SK-N-SH (cell line): ENCODE measurements around the gene INSC. TPM values are rescaled to one million over a fixed set of nuclear protein-coding genes. Genes with fewer than 3 reads are reported as not detected.

Experiments
- CTCF ChIA-PET: fragments of 300-600, 350-600 bp; formaldehyde crosslinking; extraction: SDS; loops from one replicate; lab custom pipeline; 2021; lab: Yijun Ruan, JAX
- POLR2A ChIA-PET: fragments of 350-600 bp; sonication (Branson Sonifier 250); formaldehyde crosslinking; extraction: SDS; loops from one replicate; lab custom pipeline; 2020; ENCODE audit warnings: antibody characterized with exemption, inconsistent platforms; lab: Yijun Ruan, JAX
- DNase-seq: peaks from one replicate; pipeline ENCODE4 v3.0.0; 2012
- H2AFZ ChIP-seq: fragments of 200-600 bp; sonication (generic); 2 replicates; pipeline ENCODE4 v1.8.1; 2016; ENCODE audit warnings: antibody characterized with exemption, mild to moderate bottlenecking, low read depth
- H3F3A ChIP-seq: fragments of 200-600 bp; sonication (generic); replicated peaks from 2 replicates; pipeline ENCODE3; 2016; ENCODE audit warnings: antibody characterized with exemption, mild to moderate bottlenecking; ENCODE audit not compliant: insufficient read depth
- H3K27ac ChIP-seq, 2 experiments: fragments of 200-500 bp in 1 of 2; fragments of 200-600 bp in 1 of 2; sonication (Bioruptor generic) in 1 of 2; sonication (generic), shearing (Covaris generic) in 1 of 2; 2 replicates each; pipeline versions ENCODE4 v1.5.1 to v1.6.1; 2014 to 2016; ENCODE audit warnings: low read depth in 2 of 2, inconsistent platforms in 1 of 2, low read length in 1 of 2, mild to moderate bottlenecking in 1 of 2, mixed read lengths in 1 of 2
- H3K27me3 ChIP-seq: fragments of 200-600 bp; sonication (generic), shearing (Covaris generic); 2 replicates; pipeline ENCODE4 v1.6.1; 2016; ENCODE audit warnings: mixed run types; ENCODE audit not compliant: insufficient read depth
- H3K36me3 ChIP-seq, 2 experiments: fragments of 200-500 bp in 1 of 2; fragments of 200-600 bp in 1 of 2; sonication (Bioruptor generic) in 1 of 2; sonication (generic) in 1 of 2; replicated peaks in 1 of 2; 2 replicates each; pipeline versions ENCODE3 to v1.5.1; 2014 to 2016; ENCODE audit warnings: low read length in 1 of 2, mild to moderate bottlenecking in 1 of 2; ENCODE audit not compliant: insufficient read depth in 2 of 2, control insufficient read depth in 1 of 2
- H3K4me1 ChIP-seq, 2 experiments: fragments of 200-500 bp in 1 of 2; fragments of 200-600 bp in 1 of 2; sonication (Bioruptor generic) in 1 of 2; sonication (generic), shearing (Covaris generic) in 1 of 2; 2 replicates each; pipeline versions ENCODE4 v1.5.1 to v1.6.1; 2014 to 2016; ENCODE audit warnings: low read depth in 1 of 2, low read length in 1 of 2, mixed run types in 1 of 2; ENCODE audit not compliant: insufficient read depth in 2 of 2, control insufficient read depth in 1 of 2
- H3K4me2 ChIP-seq: fragments of 200-600 bp; sonication (generic), shearing (Covaris generic); 2 replicates; pipeline ENCODE4 v1.6.1; 2017; ENCODE audit warnings: mixed run types
- H3K4me3 ChIP-seq, 2 experiments: fragments of 200-500 bp in 1 of 2; fragments of 200-600 bp in 1 of 2; sonication (Bioruptor generic) in 1 of 2; sonication (generic), shearing (Covaris generic) in 1 of 2; 2 replicates each; pipeline versions ENCODE4 v1.5.1 to v1.8.1; 2014 to 2016; ENCODE audit warnings: low read depth in 2 of 2, inconsistent platforms in 1 of 2, low read length in 1 of 2, mild to moderate bottlenecking in 1 of 2, mixed read lengths in 1 of 2, moderate library complexity in 1 of 2
- H3K79me2 ChIP-seq: fragments of 200-600 bp; sonication (generic); 2 replicates; pipeline ENCODE4 v1.8.1; 2017; ENCODE audit warnings: mild to moderate bottlenecking; ENCODE audit not compliant: insufficient read depth
- H3K9ac ChIP-seq: fragments of 200-600 bp; sonication (generic); 2 replicates; pipeline ENCODE4 v1.6.1; 2017; ENCODE audit warnings: mixed run types
- H3K9me2 ChIP-seq: fragments of 200-600 bp; sonication (generic); 2 replicates; pipeline ENCODE4 v1.6.1; 2017; ENCODE audit warnings: mixed run types
- H3K9me3 ChIP-seq: fragments of 200-600 bp; sonication (generic); 2 replicates; pipeline ENCODE4 v1.6.1; 2017; ENCODE audit warnings: mixed run types, mild to moderate bottlenecking, moderate library complexity
- H4K20me1 ChIP-seq: fragments of 200-600 bp; sonication (generic); 2 replicates; pipeline ENCODE4 v1.6.1; 2017; ENCODE audit warnings: mild to moderate bottlenecking, mixed run types; ENCODE audit not compliant: insufficient read depth
- CTCF ChIP-seq: fragments of 200-600 bp; sonication (generic); IDR thresholded peaks from 2 replicates; pipeline ENCODE4 v1.6.1; 2017; ENCODE audit warnings: antibody characterized with exemption, mild to moderate bottlenecking, moderate library complexity
- EZH2phosphoT487 ChIP-seq: fragments of 200-600 bp; sonication (generic); IDR thresholded peaks from 2 replicates; pipeline ENCODE4 v1.6.1; 2017; ENCODE audit warnings: low read depth, mixed run types, mild to moderate bottlenecking, antibody characterized with exemption, moderate library complexity, borderline replicate concordance
- FOXM1 ChIP-seq: IDR thresholded peaks from 2 replicates; pipeline ENCODE4 v1.4.0; 2012; ENCODE audit warnings: low read depth, mild to moderate bottlenecking
- IRF3 ChIP-seq: fragments of 150-350 bp; IDR thresholded peaks from 2 replicates; pipeline ENCODE4 v1.6.1; 2016; ENCODE audit warnings: mild to moderate bottlenecking, low read depth, low read length
- JUND ChIP-seq: IDR thresholded peaks from 2 replicates; pipeline ENCODE4 v1.4.0; 2012
- MXI1 ChIP-seq: IDR thresholded peaks from 2 replicates; pipeline ENCODE4 v1.6.1; 2012; ENCODE audit warnings: mild to moderate bottlenecking, low read depth, low read length, improper control_type of control experiment
- NFIC ChIP-seq: IDR thresholded peaks from 2 replicates; pipeline ENCODE4 v1.4.0; 2012; ENCODE audit warnings: borderline replicate concordance
- NRF1 ChIP-seq: IDR thresholded peaks from 2 replicates; pipeline ENCODE4 v1.6.1; 2012; ENCODE audit warnings: low read depth, mild to moderate bottlenecking, low read length
- PBX3 ChIP-seq: IDR thresholded peaks from 2 replicates; pipeline ENCODE4; 2012
- RXRA ChIP-seq: IDR thresholded peaks from 2 replicates; pipeline ENCODE4 v1.4.0; 2012; ENCODE audit warnings: low read depth, mild to moderate bottlenecking, borderline replicate concordance
- SMC3 ChIP-seq: IDR thresholded peaks from 2 replicates; pipeline ENCODE4 v1.6.1; 2012; ENCODE audit warnings: low read depth, low read length, improper control_type of control experiment
- TCF12 ChIP-seq: IDR thresholded peaks from 2 replicates; pipeline ENCODE4 v1.4.0; 2012
- WGBS: methylation state at CpG from one replicate; pipeline ENCODE4 v1.1.6; 2017; ENCODE audit warnings: low lambda C conversion rate; 5-methylcytosine and 5-hydroxymethylcytosine counted together
- polyA plus RNA-seq, 3 experiments: library from polyadenylated mRNA; depleted of rRNA; stranded (reverse); fragments of >200 nt; gene quantifications; 2 replicates each; pipeline ENCODE4 v1.2.3, GENCODE V29; 2012
- TF ChIP-seq, protein P1 (sequence below): IDR thresholded peaks from 2 replicates; pipeline ENCODE4 v1.4.0; 2012; ENCODE audit warnings: low read depth, borderline replicate concordance

The INSC gene
- polyA plus RNA-seq, 1 of the 3 experiments (the other 2 are of a cell fraction): not detected

DNA sequence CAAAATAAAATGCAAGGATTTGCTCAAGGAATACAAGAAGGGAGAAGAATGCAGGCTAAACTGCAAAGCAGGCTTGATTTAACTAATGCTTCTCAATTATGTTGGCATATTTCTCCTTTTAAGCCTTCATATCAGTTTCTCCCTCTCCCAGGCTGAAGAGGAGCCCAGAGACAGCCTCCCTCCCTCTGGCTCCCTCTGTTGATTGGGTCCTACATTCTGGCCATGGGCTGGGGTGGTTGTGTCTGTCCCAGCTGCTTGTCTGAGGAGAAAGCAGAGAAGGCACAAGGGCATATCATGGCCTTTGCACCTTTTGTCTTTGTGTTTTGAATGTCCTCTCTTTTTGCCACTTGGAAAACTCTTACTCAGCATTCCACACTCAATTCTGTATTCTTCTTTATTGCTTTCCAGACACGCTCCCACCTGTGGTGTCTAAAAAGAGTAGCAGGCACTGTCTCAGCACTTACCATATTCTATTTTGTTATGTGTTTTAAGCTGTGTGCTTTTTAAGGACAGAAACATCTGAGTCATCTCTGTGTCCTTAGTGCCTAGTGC lies 77.4 kb downstream of the INSC start:
- WGBS: 48% methylated on average over 1 of the region's 1 CpG
- CTCF ChIA-PET: interaction anchor here (1.2 kb wide), 1 partner anchor 91 kb away, joined by 5 read pairs; no protein-coding TSS in a partner anchor
- no peaks in the 10 kb centered on the region for H3K79me2 ChIP-seq

More for the DNA sequence above, 77.4 kb downstream of the INSC start:
- DNase-seq: no peak
- Histone ChIP-seq H4K20me1 (no peaks in the 10 kb centered on the region), H3K36me3 (no peaks in the 10 kb centered on the region), H3F3A (no peaks in the 10 kb centered on the region), H3K9me3 (no peaks in the 10 kb centered on the region), H3K4me1 (no peaks in the 10 kb centered on the region), H3K9ac (no peak overlapping the region), H3K4me2 (no peak overlapping the region), H2AFZ (no peak overlapping the region), H3K27me3 (no peaks in the 10 kb centered on the region), H3K27ac (no peak overlapping the region)
- no peak for TF ChIP-seq FOXM1
- TF ChIP-seq, protein P1, sequence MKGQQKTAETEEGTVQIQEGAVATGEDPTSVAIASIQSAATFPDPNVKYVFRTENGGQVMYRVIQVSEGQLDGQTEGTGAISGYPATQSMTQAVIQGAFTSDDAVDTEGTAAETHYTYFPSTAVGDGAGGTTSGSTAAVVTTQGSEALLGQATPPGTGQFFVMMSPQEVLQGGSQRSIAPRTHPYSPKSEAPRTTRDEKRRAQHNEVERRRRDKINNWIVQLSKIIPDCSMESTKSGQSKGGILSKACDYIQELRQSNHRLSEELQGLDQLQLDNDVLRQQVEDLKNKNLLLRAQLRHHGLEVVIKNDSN: no peak
- TF ChIP-seq JUND: no peak
- TF ChIP-seq NRF1: no peak
- TF ChIP-seq NFIC: no peak
- no peak for TF ChIP-seq PBX3
- no peak for TF ChIP-seq MXI1
- TF ChIP-seq CTCF: no peak
- no peak for TF ChIP-seq IRF3
- TF ChIP-seq EZH2phosphoT487: no peak
- no peak for TF ChIP-seq TCF12
- TF ChIP-seq RXRA: no peak
- no peak for TF ChIP-seq SMC3
- TF ChIP-seq, all 33 proteins: peak for 0
- Histone ChIP-seq H3K4me3 (no peak overlapping the region), H3K9me2 (no peaks in the 10 kb centered on the region)
- POLR2A ChIA-PET: no interaction called here
